ENCODE results near the gene NKD1.

Gene NKD1

GRCh38 chr16:50616386-50616785, 68.2 kb downstream of the NKD1 start:
- no peak for DNase-seq

DNA sequence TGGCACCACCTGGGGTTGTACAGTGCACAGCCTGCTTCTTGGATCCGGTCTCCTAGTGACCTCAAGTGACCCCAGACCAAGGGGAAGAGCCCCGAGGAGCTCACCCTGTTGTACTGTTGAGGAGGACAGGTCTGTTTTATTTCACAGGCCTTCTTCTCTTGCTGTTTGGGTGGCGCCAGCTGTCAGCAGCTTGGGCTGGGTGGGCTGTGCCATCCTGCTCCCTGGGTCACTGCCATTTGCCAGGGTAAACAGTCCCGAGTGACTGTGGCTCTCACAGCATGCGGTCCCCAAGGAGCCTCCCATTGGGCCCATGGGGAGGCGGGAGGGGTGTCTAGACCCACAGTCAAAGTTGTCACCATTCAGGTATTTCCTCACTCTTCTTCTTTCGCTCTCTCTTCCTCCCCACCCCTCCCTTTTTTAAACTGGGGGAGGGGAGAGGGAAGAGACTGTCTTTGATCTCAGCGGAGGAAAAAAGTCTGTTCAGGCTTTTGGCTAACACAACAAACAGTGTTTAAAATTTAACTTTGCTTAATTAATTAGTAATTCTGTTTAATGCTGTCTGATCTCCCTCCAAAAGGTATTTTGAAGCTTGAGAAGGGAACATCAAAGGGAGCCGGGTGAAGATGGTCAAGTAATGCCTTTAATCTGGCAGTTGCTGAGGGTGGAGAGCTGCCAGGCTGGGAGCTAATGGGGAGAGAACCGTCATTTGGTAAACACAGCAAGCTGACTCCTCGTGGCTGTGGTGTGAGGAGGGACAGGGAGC, 68.9 kb downstream of the NKD1 start:
- DNase-seq, result no peak

DNA sequence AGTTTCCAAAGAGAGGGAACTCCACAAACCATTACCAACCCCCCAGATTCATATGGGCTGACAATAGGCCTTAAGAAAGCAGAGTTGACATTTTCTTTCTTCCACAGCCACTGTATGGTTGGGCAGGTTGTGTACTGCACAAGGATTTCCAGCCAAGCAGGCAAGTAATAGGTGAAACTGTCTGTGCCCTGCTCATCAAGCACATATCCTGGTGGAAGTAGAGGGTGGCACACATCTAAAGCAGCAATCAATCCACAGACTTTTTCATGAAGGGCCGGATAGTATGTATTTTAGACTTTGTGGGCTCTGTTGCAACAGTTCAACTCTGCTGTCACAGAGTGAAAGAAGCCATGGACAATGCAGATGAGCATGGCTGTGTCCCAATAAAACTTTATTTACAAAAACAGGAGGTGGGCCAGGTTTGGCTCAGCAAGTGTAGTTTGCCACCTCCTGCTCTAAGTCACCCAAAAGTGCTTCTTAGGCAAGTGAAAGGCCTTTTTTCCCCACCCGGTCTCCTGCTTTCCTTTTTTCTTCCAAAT, 69.5 kb downstream of the NKD1 start:
- no peak for DNase-seq

- DNase-seq, result no peak
These were observed 70.2 kb downstream of the NKD1 start for GRCh38 chr16:50618238-50618918.

DNA sequence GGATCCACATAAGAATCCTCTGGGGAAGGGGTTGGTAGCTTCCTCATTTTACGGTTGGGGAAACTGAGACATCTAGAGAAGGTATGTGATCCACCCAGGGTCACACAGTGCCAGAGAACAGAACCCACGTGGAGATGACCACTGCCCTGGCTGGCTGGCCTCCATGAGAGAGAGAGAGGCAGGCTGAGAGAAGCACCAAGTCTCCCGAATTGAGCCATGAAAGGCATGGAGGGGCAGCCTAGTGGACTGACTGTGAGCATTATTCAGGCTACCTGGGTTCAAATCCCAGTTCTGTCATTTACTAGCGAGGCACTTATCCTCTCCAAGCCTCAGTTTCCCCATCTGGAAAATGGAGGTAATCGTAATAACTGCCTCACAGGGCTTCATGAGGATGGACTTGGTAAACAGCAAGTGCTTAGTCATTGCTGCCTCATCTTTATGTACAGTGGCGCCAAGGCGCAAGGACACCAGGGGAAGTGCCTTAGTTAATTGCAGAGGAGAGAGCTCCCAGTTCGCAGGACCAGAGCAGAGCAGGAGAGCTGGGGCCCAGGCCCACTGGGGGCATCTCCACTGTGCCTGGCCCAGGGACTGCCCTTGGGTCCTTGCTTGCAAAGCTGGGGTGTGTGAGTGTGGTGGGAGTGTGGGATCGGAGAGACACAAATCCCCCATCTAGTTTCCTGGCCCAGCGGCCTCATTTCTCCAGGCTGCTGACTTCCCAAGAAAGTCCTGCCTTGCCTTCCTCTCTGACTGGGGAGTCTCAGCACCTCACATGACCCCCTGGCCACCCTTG, 71.7 kb downstream of the NKD1 start:
- DNase-seq, result no peak

- DNase-seq, result no peak
These were observed 72.7 kb downstream of the NKD1 start for GRCh38 chr16:50620646-50621451.

- DNase-seq, result no peak
These were observed 73.2 kb downstream of the NKD1 start for GRCh38 chr16:50621452-50621792.

GRCh38 chr16:50622029-50622428, 73.8 kb downstream of the NKD1 start:
- no peak for DNase-seq

- DNase-seq, result no peak
These were observed 74.6 kb downstream of the NKD1 start for GRCh38 chr16:50622643-50623369.

- no peak for DNase-seq
These were observed 76.3 kb downstream of the NKD1 start for GRCh38 chr16:50624449-50624970.

DNA sequence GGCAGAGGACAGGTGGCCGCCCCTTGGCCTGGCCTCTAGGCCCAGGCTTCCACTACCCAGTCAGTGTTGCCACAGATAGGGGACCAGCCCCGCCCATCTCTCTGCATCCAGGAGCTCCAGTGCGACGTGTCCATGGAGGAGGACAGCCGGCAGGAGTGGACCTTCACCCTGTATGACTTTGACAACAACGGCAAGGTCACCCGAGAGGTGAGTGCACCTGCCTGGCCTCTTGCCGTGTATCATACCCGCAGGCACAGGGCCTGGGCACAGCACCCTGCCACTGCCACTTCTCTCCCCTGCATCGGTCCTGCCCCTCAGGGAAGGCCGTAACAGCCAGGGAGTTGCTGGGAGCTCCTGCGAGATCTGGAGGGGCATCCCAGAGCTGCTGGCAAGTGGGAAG, 77.2 kb downstream of the NKD1 start:
- DNase-seq, result no peak

DNA sequence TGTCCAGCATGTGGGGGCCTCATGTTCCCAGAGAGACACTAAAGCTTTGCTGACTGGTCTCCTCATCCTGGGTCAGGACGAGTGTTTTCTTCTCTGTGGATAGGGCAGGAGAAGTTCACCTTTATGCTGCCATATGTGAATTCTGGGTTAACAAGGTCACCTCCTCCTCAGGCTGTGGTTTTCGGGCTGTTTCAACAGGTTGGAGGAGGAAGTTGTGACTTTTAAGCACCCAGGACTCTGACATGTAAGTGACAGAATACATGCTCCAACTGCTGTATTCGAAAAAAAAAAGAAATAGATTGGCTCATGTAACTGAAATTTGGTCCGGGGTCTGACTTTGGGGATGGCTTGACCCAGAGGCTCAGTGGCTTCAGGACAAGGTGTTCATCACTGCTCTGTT, 78.7 kb downstream of the NKD1 start:
- DNase-seq, result no peak

DNA sequence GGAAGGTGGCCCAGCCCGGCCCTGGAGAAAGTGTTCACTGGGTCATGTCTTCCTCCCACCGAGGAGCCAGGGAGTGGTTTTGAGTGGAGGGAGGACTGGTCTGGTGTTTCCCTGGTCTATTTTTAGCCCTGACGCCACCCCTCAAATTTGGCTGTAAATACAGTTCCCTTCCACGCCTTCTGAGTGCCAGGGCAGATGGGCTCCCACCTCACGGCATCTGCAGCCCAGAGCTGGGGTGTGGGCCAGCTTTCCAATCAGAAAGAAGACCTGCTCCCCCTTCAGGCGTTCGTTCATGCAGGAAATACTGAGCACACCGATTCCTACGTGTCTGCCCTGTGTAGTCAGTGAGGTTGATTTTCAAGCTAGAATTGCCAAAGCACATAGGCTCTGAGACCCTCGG, 79.2 kb downstream of the NKD1 start:
- peak; percentile 16 for DNase-seq

GRCh38 chr16:50628156-50628802, 80.1 kb downstream of the NKD1 start:
- DNase-seq, result no peak

GRCh38 chr16:50629334-50629733, 81.1 kb downstream of the NKD1 start:
- DNase-seq, result no peak

GRCh38 chr16:50630394-50631020, 82.3 kb downstream of the NKD1 start:
- no peak for DNase-seq

- no peak for DNase-seq
These were observed 83.2 kb downstream of the NKD1 start for GRCh38 chr16:50631249-50631984.

- DNase-seq, result no peak
These were observed 83.9 kb downstream of the NKD1 start for GRCh38 chr16:50631985-50632576.
